H1 (cell line): ENCODE measurements around the gene PACSIN2.

Experiments used
- CHD7 ChIP-seq: fragments of 300-600 bp; sonication (generic); IDR thresholded peaks from 2 replicates; pipeline ENCODE4 v1.7.1; 2012; ENCODE audit warnings: low read length, moderate library complexity, mild to moderate bottlenecking, inconsistent platforms; ENCODE audit not compliant: insufficient replicate concordance
- GABPA ChIP-seq: IDR thresholded peaks from 2 replicates; pipeline ENCODE4 v1.6.1; 2011; ENCODE audit warnings: mild to moderate bottlenecking, low read length, moderate library complexity, borderline replicate concordance; ENCODE audit not compliant: insufficient read depth
- MAX ChIP-seq: IDR thresholded peaks from 2 replicates; pipeline ENCODE4 v1.6.1; 2012; ENCODE audit warnings: inconsistent platforms
- POLR2AphosphoS5 ChIP-seq: IDR thresholded peaks from 2 replicates; pipeline ENCODE4 v1.6.1; 2011; ENCODE audit warnings: low read depth, low read length

- no peak for TF ChIP-seq POLR2AphosphoS5
- no peak for TF ChIP-seq MAX
- TF ChIP-seq CHD7 = no peak
- TF ChIP-seq GABPA = no peak
Observed at GRCh38 chr22:43004362-43005035, 10.4 kb downstream of the PACSIN2 start.
